Neuronal stem cell (in vitro differentiated cells): ENCODE measurements around the gene AIG1.

Experiments
- DNase-seq: peaks from one replicate; pipeline ENCODE4 v3.0.0-alpha.2; 2013; ENCODE audit warnings: low spot score
- H2AFZ ChIP-seq: one replicate; pipeline ENCODE4 v1.6.1; 2013; ENCODE audit warnings: mild to moderate bottlenecking, low read length, inconsistent platforms
- H2AK5ac ChIP-seq: 2 replicates; pipeline ENCODE4 v1.6.1; 2013; ENCODE audit warnings: low read depth, mild to moderate bottlenecking, inconsistent platforms, low read length, moderate library complexity, mixed read lengths
- H2BK120ac ChIP-seq: 2 replicates; pipeline ENCODE4 v1.6.1; 2013; ENCODE audit warnings: low read depth, mild to moderate bottlenecking, inconsistent platforms, low read length, moderate library complexity, mixed read lengths
- H2BK12ac ChIP-seq: one replicate; pipeline ENCODE4 v1.6.1; 2013; ENCODE audit warnings: low read length, inconsistent platforms
- H2BK15ac ChIP-seq: 2 replicates; pipeline ENCODE4 v1.6.1; 2013; ENCODE audit warnings: mild to moderate bottlenecking, low read length, inconsistent platforms, mixed read lengths
- H2BK5ac ChIP-seq: one replicate; pipeline ENCODE4 v1.6.1; 2013; ENCODE audit warnings: inconsistent platforms, mild to moderate bottlenecking, low read length, moderate library complexity
- H3K14ac ChIP-seq: one replicate; pipeline ENCODE4 v1.6.1; 2013; ENCODE audit warnings: low read length, inconsistent platforms
- H3K18ac ChIP-seq: 2 replicates; pipeline ENCODE4 v1.6.1; 2013; ENCODE audit warnings: low read length, inconsistent platforms
- H3K23ac ChIP-seq: 2 replicates; pipeline ENCODE4 v1.6.1; 2013; ENCODE audit warnings: low read depth, mild to moderate bottlenecking, mixed read lengths, low read length, inconsistent platforms; ENCODE audit not compliant: poor library complexity
- H3K27ac ChIP-seq: replicated peaks from 3 replicates; pipeline ENCODE4 v1.5.1; 2013; ENCODE audit warnings: low read length, inconsistent platforms
- H3K27me3 ChIP-seq, 3 experiments: 2 replicates each; pipeline ENCODE4 v1.6.1; 2013; ENCODE audit warnings: low read length in 3 of 3, mild to moderate bottlenecking in 2 of 3, inconsistent platforms in 1 of 3, low read depth in 1 of 3, mixed read lengths in 1 of 3, moderate library complexity in 1 of 3; ENCODE audit not compliant: control insufficient read depth in 3 of 3, insufficient read depth in 3 of 3
- H3K36me3 ChIP-seq, 2 donors: replicated peaks in 1 of 2; 2 replicates each; pipeline ENCODE4 v1.6.1; 2013; ENCODE audit warnings: low read length in 2 of 2; ENCODE audit not compliant: control insufficient read depth in 2 of 2, insufficient read depth in 2 of 2
- H3K4ac ChIP-seq: 2 replicates; pipeline ENCODE4 v1.6.1; 2013; ENCODE audit warnings: inconsistent platforms, mild to moderate bottlenecking, low read length, moderate library complexity
- H3K4me1 ChIP-seq, 2 donors: 1 replicate in 1 of 2; 2 replicates in 1 of 2; pipeline ENCODE4 v1.6.1; 2013; ENCODE audit warnings: low read length in 2 of 2, low read depth in 1 of 2; ENCODE audit not compliant: control insufficient read depth in 2 of 2, insufficient read depth in 1 of 2
- H3K4me2 ChIP-seq: one replicate; pipeline ENCODE4 v1.6.1; 2013; ENCODE audit warnings: mild to moderate bottlenecking, low read length, inconsistent platforms; ENCODE audit not compliant: insufficient read depth, poor library complexity, severe bottlenecking
- H3K4me3 ChIP-seq, 2 donors: 2 replicates each; pipeline ENCODE4 v1.5.1; 2013; ENCODE audit warnings: low read length in 2 of 2, mild to moderate bottlenecking in 2 of 2, inconsistent platforms in 1 of 2, moderate library complexity in 1 of 2
- H3K79me1 ChIP-seq: one replicate; pipeline ENCODE4 v1.6.1; 2013; ENCODE audit warnings: low read depth, mild to moderate bottlenecking, inconsistent platforms, low read length, moderate library complexity
- H3K9ac ChIP-seq: one replicate; pipeline ENCODE4 v1.6.1; 2013; ENCODE audit warnings: mild to moderate bottlenecking, low read depth, low read length, inconsistent platforms; ENCODE audit not compliant: poor library complexity
- H3K9me3 ChIP-seq, 2 donors: replicated peaks in 1 of 2; 2 replicates each; pipeline versions ENCODE3 to v1.6.1; 2013; ENCODE audit warnings: low read length in 2 of 2, mild to moderate bottlenecking in 2 of 2, inconsistent platforms in 1 of 2, low read depth in 1 of 2, mixed read lengths in 1 of 2, moderate library complexity in 1 of 2; ENCODE audit not compliant: control insufficient read depth in 2 of 2, insufficient read depth in 1 of 2
- H4K8ac ChIP-seq: one replicate; pipeline ENCODE4 v1.6.1; 2013; ENCODE audit warnings: low read depth, mild to moderate bottlenecking, inconsistent platforms, low read length, moderate library complexity
- H4K91ac ChIP-seq: one replicate; pipeline ENCODE4 v1.6.1; 2013; ENCODE audit warnings: low read length, low read depth, mild to moderate bottlenecking, inconsistent platforms; ENCODE audit not compliant: poor library complexity
- WGBS, 2 donors: extraction: QIAGEN DNeasy Blood & Tissue Kit; methylation state at CpG; one replicate each; pipeline ENCODE4 v1.1.7; 2013; ENCODE audit warnings: missing lambda C conversion rate in 2 of 2, mixed read lengths in 1 of 2; ENCODE audit not compliant: insufficient read length in 2 of 2, insufficient replicate concordance in 1 of 2; ENCODE audit errors: extremely low coverage in 2 of 2; 5-methylcytosine and 5-hydroxymethylcytosine counted together

AIG1 gene

GRCh38 chr6:143149771-143150170, 89.1 kb downstream of the AIG1 start:
- no peak overlapping the region for H4K8ac ChIP-seq
- DNase-seq, result no peak
- no peak overlapping the region for H2BK15ac ChIP-seq
- H3K36me3 ChIP-seq, result no peaks in the 10 kb centered on the region
- no CpG with 5 or more reads among the region's 2 CpGs for WGBS, 2 donors
- H2BK5ac ChIP-seq, result no peak overlapping the region
- H3K9ac ChIP-seq, result no peak overlapping the region
- no peak overlapping the region for H3K4me3 ChIP-seq
- H3K18ac ChIP-seq, result no peak overlapping the region
- H3K4me1 ChIP-seq, result peaks cover 0 to 3% of the 10 kb centered on the region in 2 donors
- no peak overlapping the region for H3K4me2 ChIP-seq
- no peaks in the 10 kb centered on the region for H3K79me1 ChIP-seq
- no peak overlapping the region for H3K23ac ChIP-seq
- H2AK5ac ChIP-seq, result no peak overlapping the region
- H2AFZ ChIP-seq, result no peak overlapping the region
- no peak overlapping the region for H3K27ac ChIP-seq
- H3K9me3 ChIP-seq, result no peaks in the 10 kb centered on the region
- no peak overlapping the region for H2BK120ac ChIP-seq
- no peak overlapping the region for H2BK12ac ChIP-seq
- no peak overlapping the region for H3K14ac ChIP-seq
- no peak overlapping the region for H3K4ac ChIP-seq
- no peaks in the 10 kb centered on the region for H3K27me3 ChIP-seq
- H4K91ac ChIP-seq, result no peak overlapping the region

- Histone ChIP-seq H3K27me3 (no peaks in the 10 kb centered on the region), H3K4me1 (peaks cover 0 to 3% of the 10 kb centered on the region in 2 donors), H3K14ac (no peak overlapping the region), H3K27ac (no peak overlapping the region), H2BK12ac (no peak overlapping the region), H3K9ac (no peak overlapping the region), H2BK15ac (no peak overlapping the region), H2AFZ (no peak overlapping the region), H3K4ac (no peak overlapping the region), H3K4me3 (no peak overlapping the region), H3K79me1 (no peaks in the 10 kb centered on the region), H2AK5ac (no peak overlapping the region), H4K8ac (no peak overlapping the region), H3K4me2 (no peak overlapping the region), H3K23ac (no peak overlapping the region), H2BK5ac (no peak overlapping the region), H3K36me3 (no peaks in the 10 kb centered on the region), H4K91ac (no peak overlapping the region), H3K9me3 (no peaks in the 10 kb centered on the region), H2BK120ac (no peak overlapping the region), H3K18ac (no peak overlapping the region)
- no CpG with 5 or more reads among the region's 1 CpG for WGBS, 2 donors
- DNase-seq, result no peak
These were observed 89.6 kb downstream of the AIG1 start for GRCh38 chr6:143150281-143150680.

GRCh38 chr6:143151381-143151780, 90.7 kb downstream of the AIG1 start:
- Histone ChIP-seq H2BK15ac (no peak overlapping the region), H3K36me3 (no peaks in the 10 kb centered on the region), H3K23ac (no peak overlapping the region), H3K18ac (no peak overlapping the region), H3K4ac (no peak overlapping the region), H2AK5ac (no peak overlapping the region), H3K27ac (no peak overlapping the region), H3K14ac (no peak overlapping the region), H3K4me2 (no peak overlapping the region), H2BK5ac (no peak overlapping the region), H3K27me3 (no peaks in the 10 kb centered on the region), H3K9ac (no peak overlapping the region), H3K4me1 (peaks cover 0 to 3% of the 10 kb centered on the region in 2 donors), H2BK120ac (no peak overlapping the region), H4K8ac (no peak overlapping the region), H2BK12ac (no peak overlapping the region), H3K4me3 (no peak overlapping the region), H2AFZ (no peak overlapping the region), H3K9me3 (no peaks in the 10 kb centered on the region), H4K91ac (no peak overlapping the region), H3K79me1 (no peaks in the 10 kb centered on the region)
- no peak for DNase-seq
- WGBS, 2 donors, result no CpG with 5 or more reads among the region's 3 CpGs

- DNase-seq, result no peak
- Histone ChIP-seq H2BK15ac (no peak overlapping the region), H4K8ac (no peak overlapping the region), H2AK5ac (no peak overlapping the region), H2BK12ac (no peak overlapping the region), H3K9ac (no peak overlapping the region), H3K4me3 (no peak overlapping the region), H2BK5ac (no peak overlapping the region), H3K14ac (no peak overlapping the region), H3K4me1 (no peaks in the 10 kb centered on the region), H3K18ac (no peak overlapping the region), H4K91ac (no peak overlapping the region), H3K4me2 (no peak overlapping the region), H2BK120ac (no peak overlapping the region), H3K36me3 (no peaks in the 10 kb centered on the region), H3K9me3 (no peaks in the 10 kb centered on the region), H2AFZ (no peak overlapping the region), H3K27me3 (no peaks in the 10 kb centered on the region), H3K23ac (no peak overlapping the region), H3K27ac (no peak overlapping the region), H3K4ac (no peak overlapping the region), H3K79me1 (no peaks in the 10 kb centered on the region)
- WGBS, 2 donors, result no CpG with 5 or more reads among the region's 1 CpG
These were observed 95.0 kb downstream of the AIG1 start for GRCh38 chr6:143155681-143156080.
